ENCODE data around the gene NTMT1.

DNA sequence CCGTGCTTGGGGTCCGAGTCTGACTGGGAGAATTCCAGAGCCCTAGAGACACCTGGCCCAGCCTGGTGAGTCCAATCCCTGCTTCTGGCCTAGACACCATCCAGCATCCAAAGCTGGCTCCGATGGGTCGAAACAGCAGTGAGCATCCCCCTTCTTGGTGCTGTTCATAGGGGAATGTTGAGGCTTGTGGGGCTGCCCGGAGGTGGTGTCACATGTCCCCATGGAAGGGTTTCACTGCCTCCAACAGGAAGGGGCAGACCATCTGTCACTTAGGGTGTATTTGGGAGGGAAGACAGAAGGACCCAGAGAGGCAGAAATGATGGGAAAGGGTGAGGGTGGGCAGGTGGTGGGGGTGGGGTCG lies 19.0 kb upstream of the NTMT1 start:
- TF ChIP-seq, protein P1, sequence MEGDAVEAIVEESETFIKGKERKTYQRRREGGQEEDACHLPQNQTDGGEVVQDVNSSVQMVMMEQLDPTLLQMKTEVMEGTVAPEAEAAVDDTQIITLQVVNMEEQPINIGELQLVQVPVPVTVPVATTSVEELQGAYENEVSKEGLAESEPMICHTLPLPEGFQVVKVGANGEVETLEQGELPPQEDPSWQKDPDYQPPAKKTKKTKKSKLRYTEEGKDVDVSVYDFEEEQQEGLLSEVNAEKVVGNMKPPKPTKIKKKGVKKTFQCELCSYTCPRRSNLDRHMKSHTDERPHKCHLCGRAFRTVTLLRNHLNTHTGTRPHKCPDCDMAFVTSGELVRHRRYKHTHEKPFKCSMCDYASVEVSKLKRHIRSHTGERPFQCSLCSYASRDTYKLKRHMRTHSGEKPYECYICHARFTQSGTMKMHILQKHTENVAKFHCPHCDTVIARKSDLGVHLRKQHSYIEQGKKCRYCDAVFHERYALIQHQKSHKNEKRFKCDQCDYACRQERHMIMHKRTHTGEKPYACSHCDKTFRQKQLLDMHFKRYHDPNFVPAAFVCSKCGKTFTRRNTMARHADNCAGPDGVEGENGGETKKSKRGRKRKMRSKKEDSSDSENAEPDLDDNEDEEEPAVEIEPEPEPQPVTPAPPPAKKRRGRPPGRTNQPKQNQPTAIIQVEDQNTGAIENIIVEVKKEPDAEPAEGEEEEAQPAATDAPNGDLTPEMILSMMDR (conservative IDR thresholded peaks at IDR 0.05; ENCODE audit: low read depth, low read length) = no peak
- TF ChIP-seq EZH2 (IDR thresholded peaks at IDR 0.05; ENCODE audit: low read length, unreplicated experiment) = no peak

All from PC-3 (cell line).